HCT116 (cell line): ENCODE results near the gene TMEM217. TPM values are rescaled to one million over a fixed set of nuclear protein-coding genes. Genes with fewer than 3 reads are reported as not detected.

ENCODE experiments used
- ATAC-seq: fragments of 200-7000 bp; cut with Tn5 transposase; 2 replicates; pipeline ENCODE4 v1.9.1; 2020; ENCODE audit warnings: mild to moderate bottlenecking, moderate library complexity
- BruUV-seq: library from RNA; stranded (reverse); fragments of 400-500 nt; replicated peaks from 2 replicates; lab custom pipeline; 2021; lab: Mats Ljungman, UMichigan
- CTCF ChIA-PET: fragments of 300-600 bp; sonication (Branson Sonifier 250); formaldehyde crosslinking; loops from one replicate; lab custom pipeline; 2021; ENCODE audit warnings: antibody characterized with exemption; lab: Charles Lee
- POLR2A ChIA-PET: fragments of 300-600, 350-600 bp; sonication (Branson Sonifier 250); formaldehyde crosslinking; loops from one replicate; lab custom pipeline; 2021; ENCODE audit warnings: antibody characterized with exemption; lab: Charles Lee
- RAD21 ChIA-PET, 2 experiments: fragments of 300-600 bp; sonication (Branson Sonifier 250); formaldehyde crosslinking; loops; one replicate each; lab custom pipeline; 2023; ENCODE audit warnings: low total read pairs in 2 of 2; ENCODE audit not compliant: uncharacterized antibody in 2 of 2, unreplicated experiment in 2 of 2, low non-redundant PET in 1 of 2; lab: Charles Lee
- DNase-seq: peaks from one replicate; pipeline ENCODE4 v3.0.0-alpha.2; 2010; ENCODE audit warnings: low read depth, low spot score
- H2AFZ ChIP-seq: fragments of 200-600 bp; shearing (Covaris generic), sonication (generic); 2 replicates; pipeline ENCODE4 v1.6.1; 2017; ENCODE audit warnings: low read depth, mixed run types, mixed read lengths, antibody characterized with exemption, low read length; ENCODE audit not compliant: poor library complexity, severe bottlenecking
- H3K27ac ChIP-seq: 2 replicates; pipeline ENCODE4 v1.5.1; 2012; ENCODE audit warnings: low read depth, low read length
- H3K27me3 ChIP-seq: fragments of 200-600 bp; sonication (generic); 2 replicates; pipeline ENCODE4 v1.6.1; 2016; ENCODE audit warnings: mixed run types, low read length, mixed read lengths; ENCODE audit not compliant: insufficient read depth
- H3K36me3 ChIP-seq, 2 experiments: fragments of 200-500 bp in 1 of 2; fragments of 200-600 bp in 1 of 2; sonication (Bioruptor generic) in 1 of 2; sonication (generic) in 1 of 2; 2 replicates each; pipeline versions ENCODE4 v1.5.1 to v1.6.1; 2014 to 2016; ENCODE audit warnings: low read length in 2 of 2, inconsistent platforms in 1 of 2, mixed read lengths in 1 of 2, mixed run types in 1 of 2; ENCODE audit not compliant: insufficient read depth in 2 of 2, control insufficient read depth in 1 of 2
- H3K4me1 ChIP-seq, 2 experiments: fragments of 200-600 bp in 1 of 2; sonication (generic) in 1 of 2; 2 replicates each; pipeline versions ENCODE4 v1.5.1 to v1.6.1; 2012 to 2017; ENCODE audit warnings: low read length in 2 of 2, inconsistent platforms in 1 of 2, mild to moderate bottlenecking in 1 of 2, mixed read lengths in 1 of 2, mixed run types in 1 of 2, moderate library complexity in 1 of 2; ENCODE audit not compliant: insufficient read depth in 2 of 2, control insufficient read depth in 1 of 2
- H3K4me2 ChIP-seq: fragments of 200-600 bp; sonication (generic); 2 replicates; pipeline ENCODE4 v1.6.1; 2017; ENCODE audit warnings: mixed run types, low read length, mixed read lengths
- H3K4me3 ChIP-seq, 2 experiments: fragments of 200-600 bp in 1 of 2; sonication (generic) in 1 of 2; replicated peaks in 1 of 2; 2 replicates each; pipeline ENCODE4 v1.5.1; 2011 to 2016; ENCODE audit warnings: low read length in 2 of 2, control low read depth in 1 of 2, low read depth in 1 of 2, mild to moderate bottlenecking in 1 of 2, mixed read lengths in 1 of 2, mixed run types in 1 of 2
- H3K79me2 ChIP-seq: fragments of 200-600 bp; sonication (generic); 2 replicates; pipeline ENCODE4 v1.6.1; 2017; ENCODE audit warnings: mild to moderate bottlenecking, mixed run types, low read length, moderate library complexity, mixed read lengths; ENCODE audit not compliant: insufficient read depth
- H3K9ac ChIP-seq: fragments of 200-600 bp; sonication (generic); 2 replicates; pipeline ENCODE4 v1.6.1; 2016; ENCODE audit warnings: low read length, mixed read lengths
- H3K9me2 ChIP-seq: fragments of 200-600 bp; sonication (generic), shearing (Covaris generic); 2 replicates; pipeline ENCODE4 v1.6.1; 2017; ENCODE audit warnings: mixed run types, mild to moderate bottlenecking, moderate library complexity; ENCODE audit not compliant: insufficient read depth
- H3K9me3 ChIP-seq, 2 experiments: fragments of 200-500 bp in 1 of 2; fragments of 200-600 bp in 1 of 2; sonication (Bioruptor generic) in 1 of 2; sonication (generic) in 1 of 2; 2 replicates each; pipeline ENCODE4 v1.6.1; 2014 to 2017; ENCODE audit warnings: low read length in 2 of 2, mixed read lengths in 2 of 2, inconsistent platforms in 1 of 2, low read depth in 1 of 2, mild to moderate bottlenecking in 1 of 2, mixed run types in 1 of 2, moderate library complexity in 1 of 2; ENCODE audit not compliant: control insufficient read depth in 1 of 2, insufficient read depth in 1 of 2
- H4K20me1 ChIP-seq: fragments of 200-600 bp; sonication (generic), shearing (Covaris generic); 2 replicates; pipeline ENCODE4 v1.6.1; 2017; ENCODE audit warnings: mixed run types, mild to moderate bottlenecking, moderate library complexity; ENCODE audit not compliant: insufficient read depth
- ATF3 ChIP-seq: IDR thresholded peaks from 2 replicates; pipeline ENCODE4 v1.6.1; 2012
- ELF1 ChIP-seq: IDR thresholded peaks from 2 replicates; pipeline ENCODE4 v1.6.1; 2012; ENCODE audit warnings: low read depth, borderline replicate concordance
- EZH2 ChIP-seq: fragments of 200-600 bp; sonication (generic); IDR thresholded peaks from 2 replicates; pipeline ENCODE4 v1.6.1; 2017; ENCODE audit warnings: antibody characterized with exemption, mixed run types
- JUND ChIP-seq: IDR thresholded peaks from 2 replicates; pipeline ENCODE4 v1.6.1; 2012
- YY1 ChIP-seq: IDR thresholded peaks from 2 replicates; pipeline ENCODE4 v1.6.1; 2011; ENCODE audit warnings: low read length, low read depth, moderate library complexity, mild to moderate bottlenecking; ENCODE audit not compliant: insufficient replicate concordance; ENCODE audit errors: extremely low read depth
- intact Hi-C: fragments of 100-400 bp; cut with micrococcal nuclease; formaldehyde crosslinking; loops from 2 replicates; pipeline ENCODE4 v1.10.0; 2022
- total RNA-seq: library from RNA; stranded (reverse); gene quantifications from one replicate; pipeline ENCODE4 v1.2.1, GENCODE V29; 2021; ENCODE audit not compliant: unreplicated experiment
- TF ChIP-seq, protein P1 (sequence below): IDR thresholded peaks from 2 replicates; pipeline ENCODE4 v1.6.1; 2012
- TF ChIP-seq, protein P2 (sequence below): IDR thresholded peaks from 2 replicates; pipeline ENCODE4 v1.6.1; 2012; ENCODE audit warnings: low read depth

Gene TMEM217
- total RNA-seq, 1 experiment from 2014 or later, result 0.98 TPM

- Histone ChIP-seq H3K4me3 (no peak overlapping the region), H3K27ac (no peak overlapping the region), H3K36me3 (peaks cover 4 to 9% of the 10 kb centered on the region in 2 experiments; a peak in 2 of 4 replicates)
- ChIA-PET CTCF (interaction anchor here (0.7 kb wide), 1 partner anchor 56 kb away, joined by 3 read pairs; no protein-coding TSS in a partner anchor), POLR2A (no interaction called here)
- intact Hi-C loops, result no loop called here
- BruUV-seq, result no TSS peak
- TF ChIP-seq ATF3, result no peak
- no peak for TF ChIP-seq JUND
- TF ChIP-seq EZH2, result no peak
- TF ChIP-seq ELF1, result no peak
- TF ChIP-seq YY1, result no peak
- TF ChIP-seq, protein P1, sequence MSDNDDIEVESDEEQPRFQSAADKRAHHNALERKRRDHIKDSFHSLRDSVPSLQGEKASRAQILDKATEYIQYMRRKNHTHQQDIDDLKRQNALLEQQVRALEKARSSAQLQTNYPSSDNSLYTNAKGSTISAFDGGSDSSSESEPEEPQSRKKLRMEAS, result no peak
- TF ChIP-seq, protein P2, sequence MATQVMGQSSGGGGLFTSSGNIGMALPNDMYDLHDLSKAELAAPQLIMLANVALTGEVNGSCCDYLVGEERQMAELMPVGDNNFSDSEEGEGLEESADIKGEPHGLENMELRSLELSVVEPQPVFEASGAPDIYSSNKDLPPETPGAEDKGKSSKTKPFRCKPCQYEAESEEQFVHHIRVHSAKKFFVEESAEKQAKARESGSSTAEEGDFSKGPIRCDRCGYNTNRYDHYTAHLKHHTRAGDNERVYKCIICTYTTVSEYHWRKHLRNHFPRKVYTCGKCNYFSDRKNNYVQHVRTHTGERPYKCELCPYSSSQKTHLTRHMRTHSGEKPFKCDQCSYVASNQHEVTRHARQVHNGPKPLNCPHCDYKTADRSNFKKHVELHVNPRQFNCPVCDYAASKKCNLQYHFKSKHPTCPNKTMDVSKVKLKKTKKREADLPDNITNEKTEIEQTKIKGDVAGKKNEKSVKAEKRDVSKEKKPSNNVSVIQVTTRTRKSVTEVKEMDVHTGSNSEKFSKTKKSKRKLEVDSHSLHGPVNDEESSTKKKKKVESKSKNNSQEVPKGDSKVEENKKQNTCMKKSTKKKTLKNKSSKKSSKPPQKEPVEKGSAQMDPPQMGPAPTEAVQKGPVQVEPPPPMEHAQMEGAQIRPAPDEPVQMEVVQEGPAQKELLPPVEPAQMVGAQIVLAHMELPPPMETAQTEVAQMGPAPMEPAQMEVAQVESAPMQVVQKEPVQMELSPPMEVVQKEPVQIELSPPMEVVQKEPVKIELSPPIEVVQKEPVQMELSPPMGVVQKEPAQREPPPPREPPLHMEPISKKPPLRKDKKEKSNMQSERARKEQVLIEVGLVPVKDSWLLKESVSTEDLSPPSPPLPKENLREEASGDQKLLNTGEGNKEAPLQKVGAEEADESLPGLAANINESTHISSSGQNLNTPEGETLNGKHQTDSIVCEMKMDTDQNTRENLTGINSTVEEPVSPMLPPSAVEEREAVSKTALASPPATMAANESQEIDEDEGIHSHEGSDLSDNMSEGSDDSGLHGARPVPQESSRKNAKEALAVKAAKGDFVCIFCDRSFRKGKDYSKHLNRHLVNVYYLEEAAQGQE, result no peak
- TF ChIP-seq, all 23 proteins: peak for 0
- RAD21 ChIA-PET, result no interaction called here
- ATAC-seq, result no peak
- no peaks in the 10 kb centered on the region for H4K20me1 ChIP-seq
- no peak overlapping the region for H3K9ac ChIP-seq
- no peaks in the 10 kb centered on the region for H3K27me3 ChIP-seq
- no peaks in the 10 kb centered on the region for H3K9me3 ChIP-seq
- H3K4me2 ChIP-seq, result no peak overlapping the region
- DNase-seq, result no peak
- no peak overlapping the region for H2AFZ ChIP-seq
- H3K4me1 ChIP-seq, result no peaks in the 10 kb centered on the region
- no peaks in the 10 kb centered on the region for H3K9me2 ChIP-seq
- peaks cover 70% of the 10 kb centered on the region for H3K79me2 ChIP-seq
Observed at GRCh38 chr6:37265001-37265400, 7.1 kb upstream of the TMEM217 start.
